AG04449 (cell line): ENCODE results near the gene MALRD1.

Experiments
- CTCF ChIA-PET: fragments of 350-600 bp; formaldehyde crosslinking; extraction: SDS; loops from one replicate; lab custom pipeline; 2021; ENCODE audit warnings: antibody characterized with exemption; lab: Yijun Ruan, JAX
- POLR2A ChIA-PET: fragments of 400-600, 350-600 bp; formaldehyde crosslinking; extraction: SDS; loops from one replicate; lab custom pipeline; 2020; ENCODE audit warnings: antibody characterized with exemption, inconsistent platforms; lab: Yijun Ruan, JAX
- DNase-seq: peaks from one replicate; pipeline ENCODE4 v3.0.0-alpha.2; 2010; ENCODE audit warnings: low read depth, low spot score
- H3K4me3 ChIP-seq: 2 replicates; pipeline ENCODE4 v1.5.1; 2011; ENCODE audit warnings: low read depth, mild to moderate bottlenecking, control low read depth, low read length
- TF ChIP-seq, protein P1 (sequence below): IDR thresholded peaks from one replicate; pipeline ENCODE4 v1.5.1; 2011; ENCODE audit warnings: mild to moderate bottlenecking, moderate library complexity, low read length, control low read depth, inconsistent platforms; ENCODE audit not compliant: insufficient read depth; ENCODE audit errors: missing control alignments

MALRD1 gene

GRCh38 chr10:19263262-19263661, 214.7 kb downstream of the MALRD1 start:
- ChIA-PET POLR2A (no interaction called here), CTCF (no interaction called here)
- H3K4me3 ChIP-seq = no peak overlapping the region
- DNase-seq = no peak
- TF ChIP-seq, protein P1, sequence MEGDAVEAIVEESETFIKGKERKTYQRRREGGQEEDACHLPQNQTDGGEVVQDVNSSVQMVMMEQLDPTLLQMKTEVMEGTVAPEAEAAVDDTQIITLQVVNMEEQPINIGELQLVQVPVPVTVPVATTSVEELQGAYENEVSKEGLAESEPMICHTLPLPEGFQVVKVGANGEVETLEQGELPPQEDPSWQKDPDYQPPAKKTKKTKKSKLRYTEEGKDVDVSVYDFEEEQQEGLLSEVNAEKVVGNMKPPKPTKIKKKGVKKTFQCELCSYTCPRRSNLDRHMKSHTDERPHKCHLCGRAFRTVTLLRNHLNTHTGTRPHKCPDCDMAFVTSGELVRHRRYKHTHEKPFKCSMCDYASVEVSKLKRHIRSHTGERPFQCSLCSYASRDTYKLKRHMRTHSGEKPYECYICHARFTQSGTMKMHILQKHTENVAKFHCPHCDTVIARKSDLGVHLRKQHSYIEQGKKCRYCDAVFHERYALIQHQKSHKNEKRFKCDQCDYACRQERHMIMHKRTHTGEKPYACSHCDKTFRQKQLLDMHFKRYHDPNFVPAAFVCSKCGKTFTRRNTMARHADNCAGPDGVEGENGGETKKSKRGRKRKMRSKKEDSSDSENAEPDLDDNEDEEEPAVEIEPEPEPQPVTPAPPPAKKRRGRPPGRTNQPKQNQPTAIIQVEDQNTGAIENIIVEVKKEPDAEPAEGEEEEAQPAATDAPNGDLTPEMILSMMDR = no peak

- DNase-seq = no peak
- CTCF ChIA-PET = no interaction called here
- TF ChIP-seq, protein P1 = no peak
- POLR2A ChIA-PET = no interaction called here
- no peak overlapping the region for H3K4me3 ChIP-seq
Observed at GRCh38 chr10:19283285-19283684, 234.7 kb downstream of the MALRD1 start.

DNA sequence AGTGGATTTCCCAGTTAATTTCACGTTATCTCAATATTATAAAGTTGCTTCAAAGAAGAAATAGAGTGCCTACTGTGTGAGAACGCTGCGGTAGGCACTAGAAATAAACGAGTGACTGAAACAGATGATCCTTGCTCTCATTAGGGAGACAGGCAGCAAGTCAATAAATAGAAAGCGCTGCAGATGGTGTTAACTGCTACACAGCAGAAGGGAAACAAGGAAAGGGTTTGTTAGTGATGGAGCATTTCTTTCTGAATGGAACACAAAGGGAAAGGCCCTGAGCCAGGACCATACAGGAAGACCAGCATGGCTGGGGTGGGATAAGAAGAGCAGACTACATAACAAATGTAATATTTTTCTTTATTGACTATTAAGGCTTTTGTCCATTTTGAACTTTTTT, 235.2 kb downstream of the MALRD1 start:
- POLR2A ChIA-PET = no interaction called here
- DNase-seq = no peak
- CTCF ChIA-PET = no interaction called here
- TF ChIP-seq, protein P1 = no peak
- H3K4me3 ChIP-seq = no peak overlapping the region

DNA sequence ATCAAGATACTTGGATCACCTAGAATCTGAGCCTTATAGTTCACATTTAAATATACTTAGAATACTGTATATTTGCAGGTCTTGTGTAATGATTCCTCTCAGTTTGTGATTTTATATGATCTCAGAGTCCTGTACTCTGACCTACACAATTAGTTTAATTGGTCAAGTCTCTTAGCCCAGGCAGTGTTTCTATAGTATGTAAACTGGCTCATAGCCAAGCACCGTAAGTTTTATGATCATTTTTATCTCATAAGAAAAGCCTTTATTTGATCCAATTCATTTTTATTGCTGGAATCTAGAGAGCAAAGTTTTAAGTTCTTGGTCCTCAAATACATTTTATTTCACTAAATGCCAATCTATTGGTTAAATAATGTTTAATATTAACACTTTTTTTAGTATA, 242.2 kb downstream of the MALRD1 start:
- ChIA-PET CTCF (no interaction called here), POLR2A (no interaction called here)
- no peak overlapping the region for H3K4me3 ChIP-seq
- DNase-seq = no peak
- TF ChIP-seq, protein P1 = no peak

- TF ChIP-seq, protein P1 = no peak
- ChIA-PET CTCF (no interaction called here), POLR2A (no interaction called here)
- no peak for DNase-seq
- no peak overlapping the region for H3K4me3 ChIP-seq
Observed at GRCh38 chr10:19294233-19294632, 245.6 kb downstream of the MALRD1 start.

- no peak overlapping the region for H3K4me3 ChIP-seq
- TF ChIP-seq, protein P1 = no peak
- no peak for DNase-seq
- ChIA-PET POLR2A (no interaction called here), CTCF (no interaction called here)
Observed at GRCh38 chr10:19299645-19300044, 251.0 kb downstream of the MALRD1 start.

- no peak overlapping the region for H3K4me3 ChIP-seq
- TF ChIP-seq, protein P1 = no peak
- ChIA-PET POLR2A (no interaction called here), CTCF (no interaction called here)
- no peak for DNase-seq
Observed at GRCh38 chr10:19302117-19302516, 253.5 kb downstream of the MALRD1 start.
